Cardiac fibroblast (primary cell): ENCODE data around the gene DDX5.
A peak's percentile ranks its signal among the peaks of the same experiment; 100 is the strongest.

Source experiments
- DNase-seq, 2 donors: peaks; one replicate each; pipeline versions ENCODE4 v3.0.0 to v3.0.0-alpha.2; 2010; ENCODE audit warnings: low read depth in 2 of 2
- H3K4me3 ChIP-seq, 2 donors: replicated peaks in 1 of 2; 1 replicate in 1 of 2; 2 replicates in 1 of 2; pipeline ENCODE4 v1.5.1; 2011; ENCODE audit warnings: low read depth in 2 of 2, low read length in 2 of 2, mild to moderate bottlenecking in 2 of 2, moderate library complexity in 1 of 2
- CTCF ChIP-seq: IDR thresholded peaks from one replicate; pipeline ENCODE4 v1.5.1; 2011; ENCODE audit warnings: low read depth, mild to moderate bottlenecking, low read length, inconsistent platforms

Gene DDX5

GRCh38 chr17:64504769-64505339, 1.2 kb downstream of the DDX5 start:
- DNase-seq: peak; percentile 53 to 85
- H3K4me3 ChIP-seq: peak overlapping the region; percentile 99 to 100
- TF ChIP-seq CTCF: no peak

- peak overlapping the region; percentile 99 to 100 for H3K4me3 ChIP-seq
- DNase-seq: no peak
- TF ChIP-seq CTCF: no peak
Observed at GRCh38 chr17:64503821-64504768, 2.0 kb downstream of the DDX5 start.

DNA sequence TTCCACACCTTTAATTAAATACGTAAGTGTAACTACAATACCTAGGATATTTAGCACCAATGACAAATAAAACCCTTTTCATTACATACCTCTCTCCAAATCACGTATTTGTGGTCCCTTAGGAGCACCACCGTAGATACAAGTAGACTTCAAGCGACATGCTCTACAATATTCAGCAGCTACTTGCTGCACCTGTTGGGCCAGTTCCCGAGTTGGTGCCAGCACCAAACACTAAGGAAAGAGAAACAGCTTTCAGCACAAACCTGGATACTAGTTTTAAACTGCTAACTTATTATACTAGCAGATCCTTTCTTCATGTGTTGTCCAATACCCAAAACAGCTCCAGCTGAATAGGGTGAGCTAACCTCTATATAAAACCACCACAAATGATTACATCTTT, 2.7 kb downstream of the DDX5 start:
- no peak for DNase-seq

GRCh38 chr17:64502809-64503208, 3.3 kb downstream of the DDX5 start:
- no peak for TF ChIP-seq CTCF
- DNase-seq: no peak
- H3K4me3 ChIP-seq: no peak overlapping the region

More for the DNA sequence above, 2.7 kb downstream of the DDX5 start:
- peak overlapping the region; percentile 99 to 100 for H3K4me3 ChIP-seq
- TF ChIP-seq CTCF: no peak

GRCh38 chr17:64502021-64502420, 4.1 kb downstream of the DDX5 start:
- no peak for TF ChIP-seq CTCF
- no peak for DNase-seq
- H3K4me3 ChIP-seq: no peak overlapping the region

- TF ChIP-seq CTCF: no peak
- H3K4me3 ChIP-seq: no peak overlapping the region
- no peak for DNase-seq
Observed at GRCh38 chr17:64500862-64501765, 5.0 kb downstream of the DDX5 start.
